GM12878 (cell line): Measurements from ENCODE around the gene NFASC. TPM values are rescaled to one million over a fixed set of nuclear protein-coding genes. Genes with fewer than 3 reads are reported as not detected.

Experiments
- ATAC-seq: fragments of 200-7000 bp; cut with Tn5 transposase; 3 replicates; pipeline ENCODE4 v1.9.1; 2020; ENCODE audit warnings: mild to moderate bottlenecking, moderate library complexity
- BruUV-seq: library from RNA; stranded (reverse); fragments of 400-500 nt; replicated peaks from 2 replicates; lab custom pipeline; 2021; lab: Mats Ljungman, UMichigan
- CTCF ChIA-PET: fragments of 300-600 bp; sonication (Branson Sonifier 250); formaldehyde crosslinking; extraction: SDS; loops from one replicate; lab custom pipeline; 2021; ENCODE audit warnings: inconsistent platforms; lab: Yijun Ruan, JAX
- POLR2A ChIA-PET: fragments of 350-600 bp; formaldehyde crosslinking; extraction: SDS; loops from one replicate; lab custom pipeline; 2021; ENCODE audit warnings: inconsistent platforms; lab: Charles Lee
- RAD21 ChIA-PET: fragments of 300-600 bp; sonication (Branson Sonifier 250); formaldehyde crosslinking; loops from one replicate; lab custom pipeline; 2023; ENCODE audit warnings: antibody characterized with exemption; ENCODE audit not compliant: unreplicated experiment; lab: Charles Lee
- SMC1A ChIA-PET: fragments of 300-600 bp; sonication (Branson Sonifier 250); formaldehyde crosslinking; loops from one replicate; lab custom pipeline; 2023; ENCODE audit not compliant: unreplicated experiment, uncharacterized antibody; lab: Charles Lee
- DNase-seq: peaks from one replicate; pipeline ENCODE4 v3.0.0-alpha.2; 2011; ENCODE audit warnings: low read depth, low spot score
- FAIRE-seq: peaks from 3 replicates; lab custom pipeline; 2011; peaks lifted over from hg19 to GRCh38; lab: Jason Lieb, UNC
- H2AFZ ChIP-seq: 2 replicates; pipeline ENCODE4 v1.6.0; 2011; ENCODE audit warnings: low read depth, low read length, control low read depth; ENCODE audit not compliant: control insufficient read depth
- H3K27ac ChIP-seq: 2 replicates; pipeline ENCODE4 v1.5.1; 2011; ENCODE audit warnings: control low read depth; ENCODE audit not compliant: control insufficient read depth, insufficient read depth
- H3K27me3 ChIP-seq, 2 experiments: replicated peaks in 1 of 2; 2 replicates each; pipeline versions ENCODE4 v1.6.0 to v1.6.1; 2011; ENCODE audit warnings: low read length in 1 of 2; ENCODE audit not compliant: control insufficient read depth in 2 of 2, insufficient read depth in 2 of 2
- H3K36me3 ChIP-seq, 2 experiments: 2 replicates each; pipeline ENCODE4 v1.5.1; 2011; ENCODE audit warnings: low read length in 1 of 2; ENCODE audit not compliant: control insufficient read depth in 2 of 2, insufficient read depth in 2 of 2
- H3K4me1 ChIP-seq: 2 replicates; pipeline ENCODE4 v1.6.1; 2011; ENCODE audit warnings: mild to moderate bottlenecking, low read length, moderate library complexity, mixed read lengths; ENCODE audit not compliant: control insufficient read depth, insufficient read depth
- H3K4me2 ChIP-seq: 2 replicates; pipeline ENCODE4 v1.6.0; 2011; ENCODE audit warnings: control low read depth; ENCODE audit not compliant: control insufficient read depth, insufficient read depth
- H3K4me3 ChIP-seq: fragments of 200-600 bp; sonication (generic); 2 replicates; pipeline ENCODE4 v1.5.1; 2016
- H3K79me2 ChIP-seq: 2 replicates; pipeline ENCODE4 v1.6.0; 2011; ENCODE audit warnings: low read length; ENCODE audit not compliant: control insufficient read depth, insufficient read depth
- H3K9ac ChIP-seq: 2 replicates; pipeline ENCODE4 v1.8.0; 2011; ENCODE audit warnings: low read length, control low read depth, mixed read lengths; ENCODE audit not compliant: control insufficient read depth, insufficient read depth
- H3K9me3 ChIP-seq: replicated peaks from 3 replicates; pipeline ENCODE4 v1.5.1; 2011; ENCODE audit warnings: mild to moderate bottlenecking, low read length; ENCODE audit not compliant: control insufficient read depth, insufficient read depth
- H4K20me1 ChIP-seq: 2 replicates; pipeline ENCODE4 v1.6.0; 2011; ENCODE audit not compliant: control insufficient read depth, insufficient read depth
- ASH2L ChIP-seq: fragments of 300-600, 200-600 bp; sonication (generic); IDR thresholded peaks from 2 replicates; pipeline ENCODE4 v1.6.1; 2017; ENCODE audit warnings: low read depth, mild to moderate bottlenecking, borderline replicate concordance
- BCL11A ChIP-seq: IDR thresholded peaks from 2 replicates; pipeline ENCODE4 v1.6.1; 2011; ENCODE audit warnings: low read depth, low read length
- BMI1 ChIP-seq: fragments of 450-650 bp; IDR thresholded peaks from 2 replicates; pipeline ENCODE4 v1.6.1; 2016; ENCODE audit warnings: mild to moderate bottlenecking, moderate library complexity, borderline replicate concordance
- CREM ChIP-seq: IDR thresholded peaks from 2 replicates; pipeline ENCODE4 v1.6.1; 2014; ENCODE audit warnings: antibody characterized with exemption, low read depth
- DPF2 ChIP-seq: fragments of 450-650 bp; IDR thresholded peaks from 2 replicates; pipeline ENCODE4 v1.6.1; 2017; ENCODE audit warnings: mild to moderate bottlenecking
- FOXM1 ChIP-seq: IDR thresholded peaks from 2 replicates; pipeline ENCODE4 v1.6.1; 2012; ENCODE audit warnings: low read depth, mild to moderate bottlenecking, inconsistent platforms, low read length, moderate library complexity
- GABPA ChIP-seq: IDR thresholded peaks from 2 replicates; pipeline ENCODE4 v1.6.1; 2014; ENCODE audit warnings: antibody characterized with exemption, low read depth, mild to moderate bottlenecking, inconsistent platforms
- IKZF1 ChIP-seq: fragments of 450-650 bp; conservative IDR thresholded peaks from 2 replicates; pipeline ENCODE4 v1.6.1; 2017; ENCODE audit warnings: antibody characterized with exemption, mild to moderate bottlenecking
- KAT2A ChIP-seq: conservative IDR thresholded peaks from 2 replicates; pipeline ENCODE4 v1.6.1; 2011; ENCODE audit warnings: low read depth, low read length; ENCODE audit not compliant: control insufficient read depth
- NKRF ChIP-seq: fragments of 450-650 bp; conservative IDR thresholded peaks from 2 replicates; pipeline ENCODE4 v1.6.1; 2017; ENCODE audit warnings: mild to moderate bottlenecking, moderate library complexity
- PAX5 ChIP-seq: IDR thresholded peaks from 2 replicates; pipeline ENCODE4 v1.6.1; 2011; ENCODE audit warnings: low read depth, low read length, borderline replicate concordance
- POLR2AphosphoS2 ChIP-seq: IDR thresholded peaks from 2 replicates; pipeline ENCODE4 v1.6.1; 2011; ENCODE audit warnings: low read depth, mild to moderate bottlenecking, low read length, improper control_type of control experiment, moderate library complexity
- SMAD5 ChIP-seq: IDR thresholded peaks from 2 replicates; pipeline ENCODE4 v1.6.1; 2016; ENCODE audit warnings: antibody characterized with exemption, low read depth
- SUPT20H ChIP-seq: IDR thresholded peaks from 2 replicates; pipeline ENCODE4 v1.6.1; 2011; ENCODE audit warnings: low read depth, mild to moderate bottlenecking, low read length, moderate library complexity, borderline replicate concordance; ENCODE audit not compliant: control insufficient read depth
- TARDBP ChIP-seq: IDR thresholded peaks from 2 replicates; pipeline ENCODE4 v1.6.1; 2016; ENCODE audit warnings: borderline replicate concordance
- ZNF24 ChIP-seq: fragments of 450-650 bp; IDR thresholded peaks from 2 replicates; pipeline ENCODE4 v1.6.1; 2017; ENCODE audit warnings: antibody characterized with exemption, mild to moderate bottlenecking
- ZNF274 ChIP-seq: IDR thresholded peaks from one replicate; pipeline ENCODE4 v1.8.0; 2011; ENCODE audit not compliant: insufficient read length, insufficient read depth
- WGBS: methylation state at CpG from one replicate; pipeline ENCODE4 v1.1.6; 2016; ENCODE audit warnings: low lambda C conversion rate; ENCODE audit not compliant: insufficient replicate concordance, insufficient coverage; ENCODE audit errors: missing lambda C conversion rate; 5-methylcytosine and 5-hydroxymethylcytosine counted together
- in situ Hi-C: fragments of 300-500 bp; cut with MboI; formaldehyde crosslinking; loops from 9 replicates; pipeline ENCODE4 v1.14.3; 2018; ENCODE audit warnings: mixed read lengths
- intact Hi-C: fragments of 100-400 bp; cut with micrococcal nuclease; formaldehyde crosslinking; loops from one replicate; pipeline ENCODE4 v1.14.2; 2022; ENCODE audit not compliant: unreplicated experiment
- polyA plus RNA-seq, 11 experiments: library from polyadenylated mRNA; depleted of rRNA in 4 of 11; unstranded in 6 of 11; stranded (reverse) in 5 of 11; fragments of >200 nt; fragmentation: Nextera tagmentation in 4 of 11; fragmentation: Illumina TruSeq in 1 of 11; extraction: Ambion mirVana in 4 of 11; extraction: Trizol in 1 of 11; gene quantifications; 1 replicate in 1 of 11; 2 replicates in 10 of 11; pipeline versions ENCODE4 v1.2.1 to v1.2.3, GENCODE V29; 2011 to 2016; ENCODE audit warnings: inconsistent platforms in 2 of 11, missing spikeins in 2 of 11, low read depth in 1 of 11
- total RNA-seq, 4 experiments: library from RNA; depleted of rRNA in 3 of 4; stranded (reverse); fragments of >200 nt in 3 of 4; fragmentation: Illumina TruSeq in 1 of 4; extraction: Trizol in 1 of 4; gene quantifications; 2 replicates each; pipeline versions ENCODE4 v1.2.1 to v1.2.3, GENCODE V29; 2013 to 2021

Gene NFASC
- total and polyA plus RNA-seq, 10 of the 15 experiments (the other 5 are each of a cell fraction or from before 2014, with no cell fraction given), result 0.04 to 0.31 (median 0.12) TPM; not detected in 4

- ChIA-PET POLR2A (no interaction called here), SMC1A (no interaction called here), RAD21 (no interaction called here), CTCF (interaction anchor here (1.4 kb wide), 1 partner anchor 100 kb away, joined by 4 read pairs; no protein-coding TSS in a partner anchor)
- FAIRE-seq, result no peak
- intact Hi-C loops, result no loop called here
- TF ChIP-seq GABPA (no peak), NKRF (no peak), CREM (no peak), FOXM1 (no peak), ZNF274 (no peak), BMI1 (no peak), ASH2L (no peak)
- in situ Hi-C loops, result no loop called here
- Histone ChIP-seq H3K27me3 (peaks cover 0 to 2% of the 10 kb centered on the region in 2 experiments; a peak in 2 of 4 replicates), H3K27ac (no peak overlapping the region), H3K9me3 (no peaks in the 10 kb centered on the region), H3K79me2 (no peaks in the 10 kb centered on the region), H4K20me1 (no peaks in the 10 kb centered on the region), H2AFZ (no peak overlapping the region), H3K36me3 (no peaks in the 10 kb centered on the region), H3K9ac (no peak overlapping the region), H3K4me1 (no peaks in the 10 kb centered on the region), H3K4me3 (no peak overlapping the region), H3K4me2 (no peak overlapping the region)
- ATAC-seq, result no peak
- DNase-seq, result no peak
- BruUV-seq, result no TSS peak
- 34% methylated on average over 3 of the region's 3 CpGs for WGBS
Measured at GRCh38 chr1:204842369-204842768, 28.3 kb upstream of the NFASC start.

GRCh38 chr1:204842892-204843291 is 27.8 kb upstream of the NFASC start:
- BruUV-seq, result no TSS peak
- ChIA-PET SMC1A (no interaction called here), RAD21 (no interaction called here), CTCF (no interaction called here), POLR2A (no interaction called here)
- H4K20me1 ChIP-seq, result no peaks in the 10 kb centered on the region
- no peak overlapping the region for H2AFZ ChIP-seq
- H3K4me1 ChIP-seq, result no peaks in the 10 kb centered on the region
- H3K79me2 ChIP-seq, result no peaks in the 10 kb centered on the region
- no peak overlapping the region for H3K4me3 ChIP-seq
- no peak overlapping the region for H3K27ac ChIP-seq
- no peak for FAIRE-seq
- DNase-seq, result no peak
- intact Hi-C loops, result no loop called here
- H3K9ac ChIP-seq, result no peak overlapping the region
- ATAC-seq, result no peak
- TF ChIP-seq SMAD5 (no peak), TARDBP (no peak), ASH2L (no peak), PAX5 (no peak), DPF2 (no peak), ZNF24 (no peak), BCL11A (no peak), IKZF1 (no peak), SUPT20H (no peak), KAT2A (no peak), POLR2AphosphoS2 (no peak)
- in situ Hi-C loops, result no loop called here
- no peak overlapping the region for H3K4me2 ChIP-seq
- no peaks in the 10 kb centered on the region for H3K36me3 ChIP-seq
- peaks cover 0 to 2% of the 10 kb centered on the region in 2 experiments; a peak in 2 of 4 replicates for H3K27me3 ChIP-seq
- no peaks in the 10 kb centered on the region for H3K9me3 ChIP-seq
